ENCODE measurements around the gene RDM1.

DNA sequence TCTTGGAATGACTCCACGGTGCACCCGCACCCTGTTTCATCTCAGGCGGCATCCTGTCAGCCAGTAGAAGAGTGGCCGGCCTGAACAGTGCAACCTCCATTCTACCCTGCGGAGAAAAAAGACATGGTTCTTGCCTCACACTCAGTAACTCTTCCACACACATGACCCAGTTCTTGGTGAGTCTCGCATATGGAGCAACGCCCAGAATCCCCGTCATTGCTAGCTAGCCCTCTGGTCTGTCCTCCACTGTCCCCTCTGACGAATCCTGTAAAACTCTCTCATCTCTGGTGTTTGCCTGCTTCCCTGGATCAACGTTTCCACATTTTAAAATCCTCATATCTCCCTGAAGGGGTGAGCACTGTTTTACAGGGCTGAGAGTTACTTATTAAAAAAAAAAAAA, 4.2 kb upstream of the RDM1 start:
- TF ChIP-seq, protein P1, sequence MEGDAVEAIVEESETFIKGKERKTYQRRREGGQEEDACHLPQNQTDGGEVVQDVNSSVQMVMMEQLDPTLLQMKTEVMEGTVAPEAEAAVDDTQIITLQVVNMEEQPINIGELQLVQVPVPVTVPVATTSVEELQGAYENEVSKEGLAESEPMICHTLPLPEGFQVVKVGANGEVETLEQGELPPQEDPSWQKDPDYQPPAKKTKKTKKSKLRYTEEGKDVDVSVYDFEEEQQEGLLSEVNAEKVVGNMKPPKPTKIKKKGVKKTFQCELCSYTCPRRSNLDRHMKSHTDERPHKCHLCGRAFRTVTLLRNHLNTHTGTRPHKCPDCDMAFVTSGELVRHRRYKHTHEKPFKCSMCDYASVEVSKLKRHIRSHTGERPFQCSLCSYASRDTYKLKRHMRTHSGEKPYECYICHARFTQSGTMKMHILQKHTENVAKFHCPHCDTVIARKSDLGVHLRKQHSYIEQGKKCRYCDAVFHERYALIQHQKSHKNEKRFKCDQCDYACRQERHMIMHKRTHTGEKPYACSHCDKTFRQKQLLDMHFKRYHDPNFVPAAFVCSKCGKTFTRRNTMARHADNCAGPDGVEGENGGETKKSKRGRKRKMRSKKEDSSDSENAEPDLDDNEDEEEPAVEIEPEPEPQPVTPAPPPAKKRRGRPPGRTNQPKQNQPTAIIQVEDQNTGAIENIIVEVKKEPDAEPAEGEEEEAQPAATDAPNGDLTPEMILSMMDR (IDR thresholded peaks at IDR 0.05): no peak
- TF ChIP-seq POLR2A (IDR thresholded peaks at IDR 0.05) (no peak), POLR2AphosphoS5 (IDR thresholded peaks at IDR 0.05; ENCODE audit: insufficient read depth in 1 of 2, low read depth in 1 of 2) (no peak)

All from vagina (tissue), 2 donors.